Thyroid gland (tissue), 4 donors: Measurements from ENCODE around the gene CACNA1H. TPM values are rescaled to one million over a fixed set of nuclear protein-coding genes. Genes with fewer than 3 reads are reported as not detected.

Experiments used
- DNase-seq, 2 donors: peaks; one replicate each; pipeline ENCODE4 v3.0.0-alpha.2; 2019
- H3K27ac ChIP-seq, 3 donors: fragments of 200-600 bp; sonication (generic); 1 replicate in 2 of 3; 2 replicates in 1 of 3; pipeline ENCODE4 v1.5.1; 2016 to 2019; ENCODE audit warnings: mild to moderate bottlenecking in 1 of 3, moderate library complexity in 1 of 3
- H3K27me3 ChIP-seq: fragments of 200-600 bp; sonication (generic); one replicate; pipeline ENCODE4 v1.5.1; 2019
- H3K36me3 ChIP-seq, 2 donors: fragments of 200-600 bp; sonication (generic); one replicate each; pipeline ENCODE4 v1.5.1; 2016 to 2019
- H3K4me1 ChIP-seq, 2 donors: fragments of 200-600 bp; sonication (generic); one replicate each; pipeline ENCODE4 v1.5.1; 2017 to 2019
- H3K4me3 ChIP-seq, 3 donors: fragments of 200-600 bp; sonication (generic); replicated peaks in 1 of 3; 1 replicate in 2 of 3; 2 replicates in 1 of 3; pipeline ENCODE4 v1.5.1; 2016; ENCODE audit warnings: mild to moderate bottlenecking in 1 of 3
- H3K9me3 ChIP-seq: fragments of 200-600 bp; sonication (generic); one replicate; pipeline ENCODE4 v1.5.1; 2017
- CTCF ChIP-seq, 6 experiments: fragments of 200-600 bp in 3 of 6; fragments of 450-650 bp in 3 of 6; sonication (generic) in 3 of 6; IDR thresholded peaks; one replicate each; pipeline ENCODE4 v1.5.1; 2016 to 2019; ENCODE audit warnings: antibody characterized with exemption in 6 of 6, mild to moderate bottlenecking in 2 of 6, inconsistent platforms in 1 of 6, moderate library complexity in 1 of 6
- POLR2A ChIP-seq, 2 donors: fragments of 450-650 bp; IDR thresholded peaks; one replicate each; pipeline ENCODE4 v1.6.1; 2017; ENCODE audit warnings: antibody characterized with exemption in 2 of 2, mild to moderate bottlenecking in 2 of 2, moderate library complexity in 1 of 2
- WGBS, 2 donors: methylation state at CpG; one replicate each; pipeline ENCODE4 v1.1.5; 2017; 5-methylcytosine and 5-hydroxymethylcytosine counted together
- intact Hi-C: fragments of 100-400 bp; cut with DNase I; formaldehyde crosslinking; loops from one replicate; pipeline ENCODE4 v1.15.1; 2023
- total RNA-seq, 4 donors: library from RNA; depleted of rRNA; stranded (reverse); fragments of >200 nt; gene quantifications; one replicate each; pipeline ENCODE4 v1.2.3, GENCODE V29; 2016

CACNA1H gene
- total RNA-seq, 4 donors from 2014 or later = 8.4 to 12.4 (median 9.3) TPM

GRCh38 chr16:1260101-1260680 lies 107.3 kb downstream of the CACNA1H start:
- WGBS, 2 donors = 76 to 82% methylated on average over 20 of the region's 36 CpGs
- intact Hi-C loops = no loop called here
- no peak overlapping the region for H3K4me3 ChIP-seq
- no peaks in the 10 kb centered on the region for H3K9me3 ChIP-seq
- DNase-seq = no peak
- peaks cover 0 to 3% of the 10 kb centered on the region in 2 donors for H3K4me1 ChIP-seq
- no peak for TF ChIP-seq POLR2A (IDR thresholded peaks at IDR 0.05)
- no peak for TF ChIP-seq CTCF (IDR thresholded peaks at IDR 0.05)
- H3K27ac ChIP-seq = no peak overlapping the region
- H3K27me3 ChIP-seq = no peaks in the 10 kb centered on the region
- no peaks in the 10 kb centered on the region for H3K36me3 ChIP-seq

- Histone ChIP-seq H3K27me3 (no peaks in the 10 kb centered on the region), H3K27ac (no peak overlapping the region), H3K36me3 (no peaks in the 10 kb centered on the region), H3K9me3 (no peaks in the 10 kb centered on the region), H3K4me3 (no peak overlapping the region), H3K4me1 (peaks cover 0 to 3% of the 10 kb centered on the region in 2 donors)
- no peak for TF ChIP-seq POLR2A (IDR thresholded peaks at IDR 0.05)
- TF ChIP-seq CTCF (IDR thresholded peaks at IDR 0.05) = no peak
- intact Hi-C loops = no loop called here
- 12 to 35% methylated on average over 6 to 16 of the region's 47 CpGs for WGBS, 2 donors
- no peak for DNase-seq
Measured at GRCh38 chr16:1261131-1261892, 108.4 kb downstream of the CACNA1H start.

- intact Hi-C loops = no loop called here
- no peak overlapping the region for H3K27ac ChIP-seq
- H3K4me1 ChIP-seq = peaks cover 0 to 3% of the 10 kb centered on the region in 2 donors
- no peaks in the 10 kb centered on the region for H3K36me3 ChIP-seq
- 88 to 89% methylated on average over 19 to 32 of the region's 32 CpGs for WGBS, 2 donors
- H3K27me3 ChIP-seq = no peaks in the 10 kb centered on the region
- no peaks in the 10 kb centered on the region for H3K9me3 ChIP-seq
- no peak for TF ChIP-seq CTCF (IDR thresholded peaks at IDR 0.05)
- TF ChIP-seq POLR2A (IDR thresholded peaks at IDR 0.05) = no peak
- no peak for DNase-seq
- H3K4me3 ChIP-seq = no peak overlapping the region
Measured at GRCh38 chr16:1262210-1262845, 109.4 kb downstream of the CACNA1H start.

- H3K9me3 ChIP-seq = no peaks in the 10 kb centered on the region
- peaks cover 0 to 3% of the 10 kb centered on the region in 2 donors for H3K4me1 ChIP-seq
- DNase-seq = no peak
- no peak overlapping the region for H3K27ac ChIP-seq
- WGBS, 2 donors = 87 to 93% methylated on average over 3 to 6 of the region's 9 CpGs
- H3K4me3 ChIP-seq = no peak overlapping the region
- no peak for TF ChIP-seq CTCF (IDR thresholded peaks at IDR 0.05)
- no peak for TF ChIP-seq POLR2A (IDR thresholded peaks at IDR 0.05)
- intact Hi-C loops = no loop called here
- H3K27me3 ChIP-seq = no peaks in the 10 kb centered on the region
- H3K36me3 ChIP-seq = no peaks in the 10 kb centered on the region
Measured at GRCh38 chr16:1262846-1263221, 109.9 kb downstream of the CACNA1H start.
